Activated CD8-positive, alpha-beta memory T cell treated with anti-CD3 and anti-CD28 coated beads, Interleukin-2, amount 10 ng/mL, durations not matched to agents 7 days and 5 days (primary cell): Measurements from ENCODE around the gene IQCC. TPM values are rescaled to one million over a fixed set of nuclear protein-coding genes. Genes with fewer than 3 reads are reported as not detected.

ENCODE experiments used
- ATAC-seq: fragments of 150-1000 bp; cut with Tn5 transposase; one replicate; pipeline ENCODE4 v1.10.0; 2021; ENCODE audit warnings: moderate library complexity
- CTCF ChIA-PET: fragments of 350-600 bp; sonication (Branson Sonifier 250); formaldehyde crosslinking; loops from one replicate; lab custom pipeline; 2021; ENCODE audit warnings: antibody characterized with exemption; lab: Charles Lee
- DNase-seq: peaks from one replicate; pipeline ENCODE4 v3.0.0-alpha.2; 2020
- H3K27ac Mint-ChIP-seq: one replicate; pipeline ENCODE4 v1.8.0; 2021; ENCODE audit warnings: mild to moderate bottlenecking, mixed read lengths
- H3K27me3 Mint-ChIP-seq: one replicate; pipeline ENCODE4 v1.8.0; 2021; ENCODE audit warnings: mixed read lengths
- H3K36me3 Mint-ChIP-seq: one replicate; pipeline ENCODE4 v1.8.0; 2021; ENCODE audit warnings: mild to moderate bottlenecking, mixed read lengths
- H3K4me1 Mint-ChIP-seq: one replicate; pipeline ENCODE4 v1.8.0; 2021; ENCODE audit warnings: mixed read lengths
- H3K4me3 Mint-ChIP-seq: one replicate; pipeline ENCODE4 v1.8.0; 2021; ENCODE audit warnings: mild to moderate bottlenecking, moderate library complexity, mixed read lengths
- H3K9me3 Mint-ChIP-seq: one replicate; pipeline ENCODE4 v1.8.0; 2022; ENCODE audit warnings: low read depth, mixed read lengths
- total RNA-seq, 2 experiments: library from RNA; stranded (reverse); gene quantifications; one replicate each; pipeline ENCODE4 v1.2.3, GENCODE V29; 2021

Gene IQCC
- total RNA-seq, 2 experiments from 2014 or later: 5.4 to 7.2 TPM

DNA sequence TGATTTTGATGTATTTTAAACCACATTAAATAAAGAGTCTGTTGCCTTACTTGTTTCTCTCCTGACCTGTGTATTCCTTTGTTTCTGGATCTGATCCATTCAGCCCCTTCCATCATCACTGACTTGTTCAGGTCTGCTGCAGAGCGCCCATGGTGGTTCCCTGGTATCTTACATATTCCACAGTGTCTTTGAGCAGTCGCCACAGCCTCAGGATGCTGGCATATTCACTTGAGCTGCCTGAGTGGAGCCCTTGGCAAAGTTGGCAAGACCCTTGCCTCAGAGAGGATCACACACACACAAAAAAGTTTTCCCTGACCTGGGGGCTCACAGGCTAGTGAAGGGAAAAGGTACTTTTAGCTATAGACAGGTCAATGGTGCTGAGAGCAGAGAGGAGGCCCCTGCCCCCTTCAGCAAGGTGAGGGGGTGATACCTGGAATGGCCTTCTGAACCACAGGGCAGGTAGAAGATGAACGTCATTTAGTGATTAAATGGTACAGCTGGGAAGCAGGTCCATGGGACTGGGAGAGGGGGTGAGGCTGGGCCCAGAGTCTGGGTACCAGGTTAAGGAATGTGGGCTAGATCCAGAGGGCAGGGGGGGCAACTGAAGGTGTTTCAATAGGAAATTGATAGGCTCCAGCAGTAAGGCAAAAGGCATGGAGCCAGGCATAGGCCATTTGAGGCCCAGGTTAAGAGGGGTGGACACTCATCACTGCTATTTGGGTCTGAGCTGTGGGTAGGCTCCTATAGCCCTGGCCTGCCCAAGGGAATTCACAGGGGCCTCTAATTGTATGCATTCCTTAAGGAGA lies 7.0 kb upstream of the IQCC start:
- ATAC-seq (no peak), DNase-seq (no peak)
- no peak overlapping the region for H3K4me3 Mint-ChIP-seq
- CTCF ChIA-PET: interaction anchor here (0.9 to 1.3 kb wide), 2 partner anchors 50 to 88 kb away, joined by 3 read pairs; no protein-coding TSS in a partner anchor
- H3K4me1 Mint-ChIP-seq: peaks cover 79% of the 10 kb centered on the region
- no peaks in the 10 kb centered on the region for H3K9me3 Mint-ChIP-seq
- H3K27me3 Mint-ChIP-seq: no peaks in the 10 kb centered on the region
- H3K36me3 Mint-ChIP-seq: peaks cover 39% of the 10 kb centered on the region
- H3K27ac Mint-ChIP-seq: peak overlapping the region; percentile 13

DNA sequence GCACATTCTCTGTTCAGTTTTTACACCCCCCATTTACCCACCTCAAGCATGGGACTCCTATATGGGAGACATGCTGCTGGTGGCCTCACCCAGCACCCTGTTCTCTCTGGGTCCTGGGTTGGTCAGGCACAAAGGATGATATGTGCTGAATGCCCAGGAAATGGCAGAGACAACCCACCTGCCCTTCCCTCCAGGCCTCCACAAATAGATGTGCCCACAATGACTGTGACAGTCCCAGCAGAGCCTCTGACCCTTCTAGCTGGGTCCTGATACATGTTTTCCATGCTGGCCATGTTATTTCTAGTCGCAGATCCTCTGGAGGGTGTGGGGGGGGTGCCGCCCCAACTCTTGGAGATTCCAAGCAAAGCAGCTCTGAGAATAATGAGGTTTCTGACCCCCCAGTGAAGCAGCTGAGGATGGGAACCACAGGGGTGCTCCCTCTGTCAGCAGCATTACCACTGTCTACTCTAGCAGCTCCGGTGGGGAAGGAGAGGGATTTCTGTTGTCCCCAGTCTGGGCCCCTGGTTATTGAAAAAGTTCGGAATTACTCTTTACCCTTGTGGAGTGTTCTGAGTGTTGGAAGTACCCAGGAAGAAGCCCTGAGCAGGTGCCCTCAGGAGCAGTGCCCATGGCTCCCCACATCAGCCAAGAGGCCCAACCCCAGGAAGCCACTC lies 6.3 kb upstream of the IQCC start:
- no peaks in the 10 kb centered on the region for H3K9me3 Mint-ChIP-seq
- peaks cover 79% of the 10 kb centered on the region for H3K4me1 Mint-ChIP-seq
- no peaks in the 10 kb centered on the region for H3K27me3 Mint-ChIP-seq
- CTCF ChIA-PET: interaction anchor here (0.9 to 3.9 kb wide), 2 partner anchors 19 to 88 kb away, joined by 3 to 18 read pairs; partner anchors contain the start of gene TXLNA
- H3K4me3 Mint-ChIP-seq: no peak overlapping the region
- ATAC-seq (no peak), DNase-seq (no peak)
- H3K36me3 Mint-ChIP-seq: peaks cover 34% of the 10 kb centered on the region
- H3K27ac Mint-ChIP-seq: peak overlapping the region; percentile 82

DNA sequence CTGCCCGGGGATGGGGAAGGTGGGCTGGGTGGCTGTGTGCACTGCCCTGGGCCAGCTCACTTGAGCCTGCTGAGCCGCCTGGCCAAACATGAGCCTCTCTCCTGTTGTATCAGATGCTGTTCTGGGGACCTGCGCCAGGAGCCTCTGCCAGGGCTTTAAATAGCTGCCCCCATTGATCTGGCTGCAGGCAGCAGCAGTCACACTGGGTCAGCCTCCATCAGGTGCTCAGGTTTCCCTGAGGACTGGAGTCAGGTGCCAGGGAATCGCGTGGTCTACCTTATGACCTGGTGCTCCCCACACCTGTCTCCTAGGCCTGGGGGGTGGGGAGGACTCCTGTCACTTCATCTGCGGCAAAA lies 5.8 kb upstream of the IQCC start:
- H3K4me1 Mint-ChIP-seq: peaks cover 75% of the 10 kb centered on the region
- H3K27ac Mint-ChIP-seq: peak overlapping the region; percentile 82
- CTCF ChIA-PET: interaction anchor here (0.9 to 3.9 kb wide), 7 partner anchors 10 to 173 kb away, joined by 3 to 18 read pairs (median 9); partner anchors contain the start of genes KPNA6, LCK and TXLNA
- DNase-seq: no peak
- H3K27me3 Mint-ChIP-seq: no peaks in the 10 kb centered on the region
- H3K4me3 Mint-ChIP-seq: no peak overlapping the region
- no peak for ATAC-seq
- peaks cover 29% of the 10 kb centered on the region for H3K36me3 Mint-ChIP-seq
- no peaks in the 10 kb centered on the region for H3K9me3 Mint-ChIP-seq

DNA sequence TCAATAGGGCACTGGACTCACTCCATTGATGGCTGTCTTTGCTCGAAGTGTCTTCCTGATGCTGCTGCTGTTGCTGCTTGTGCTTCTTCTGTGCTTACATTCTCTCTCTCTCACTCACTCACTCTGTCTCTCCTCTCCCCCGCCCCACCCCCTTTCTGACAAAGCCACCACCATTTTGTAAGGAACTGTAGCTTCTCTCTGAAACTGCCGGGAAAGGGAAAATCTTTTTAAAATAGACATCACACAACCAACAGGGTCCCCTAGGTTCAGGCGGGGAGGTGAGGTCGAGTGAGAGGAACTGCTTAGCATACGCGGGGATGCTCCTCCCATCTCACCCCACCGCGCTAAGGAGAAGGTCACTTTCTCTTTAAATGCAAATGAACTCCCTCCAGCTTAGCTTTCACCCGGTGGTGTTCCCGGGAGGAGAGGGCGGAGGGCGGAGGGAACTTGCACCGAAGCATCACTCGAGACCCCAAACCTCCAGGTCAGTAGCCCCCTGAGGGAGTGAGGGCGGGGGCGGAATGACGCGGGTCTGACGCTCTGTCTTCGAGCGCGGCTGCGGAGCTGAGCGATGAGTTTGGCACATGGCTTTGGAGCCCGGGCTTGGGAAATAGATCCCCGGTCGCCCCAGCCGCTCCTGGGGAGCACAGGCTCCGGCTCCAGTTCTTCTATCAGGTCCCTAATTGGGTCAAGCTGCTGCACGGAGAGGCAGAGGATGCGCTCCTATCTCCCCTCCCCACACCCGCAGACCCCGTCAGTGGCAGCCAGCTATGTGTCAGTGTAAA lies 5.1 kb upstream of the IQCC start, which contains the start of gene CCDC28B:
Gene CCDC28B, plus strand, starts transcription at position 370 of the 785 bp plus-strand sequence. CDS start 1,341 bp downstream, outside the sequence.
- peaks cover 25% of the 10 kb centered on the region for H3K36me3 Mint-ChIP-seq
- H3K27me3 Mint-ChIP-seq: no peaks in the 10 kb centered on the region
- CTCF ChIA-PET: interaction anchor here (1.2 to 3.9 kb wide), 10 partner anchors 11 to 198 kb away, joined by 3 to 18 read pairs (median 5); partner anchors contain the start of genes KPNA6, LCK and TXLNA
- H3K27ac Mint-ChIP-seq: peak within 1 kb of the TSS; percentile 94
- H3K4me1 Mint-ChIP-seq: peaks cover 68% of the 10 kb centered on the region
- peak within 1 kb of the TSS; percentile 87 for H3K4me3 Mint-ChIP-seq
- ATAC-seq (peak; percentile 62), DNase-seq (peak; percentile 71)
- H3K9me3 Mint-ChIP-seq: no peaks in the 10 kb centered on the region

DNA sequence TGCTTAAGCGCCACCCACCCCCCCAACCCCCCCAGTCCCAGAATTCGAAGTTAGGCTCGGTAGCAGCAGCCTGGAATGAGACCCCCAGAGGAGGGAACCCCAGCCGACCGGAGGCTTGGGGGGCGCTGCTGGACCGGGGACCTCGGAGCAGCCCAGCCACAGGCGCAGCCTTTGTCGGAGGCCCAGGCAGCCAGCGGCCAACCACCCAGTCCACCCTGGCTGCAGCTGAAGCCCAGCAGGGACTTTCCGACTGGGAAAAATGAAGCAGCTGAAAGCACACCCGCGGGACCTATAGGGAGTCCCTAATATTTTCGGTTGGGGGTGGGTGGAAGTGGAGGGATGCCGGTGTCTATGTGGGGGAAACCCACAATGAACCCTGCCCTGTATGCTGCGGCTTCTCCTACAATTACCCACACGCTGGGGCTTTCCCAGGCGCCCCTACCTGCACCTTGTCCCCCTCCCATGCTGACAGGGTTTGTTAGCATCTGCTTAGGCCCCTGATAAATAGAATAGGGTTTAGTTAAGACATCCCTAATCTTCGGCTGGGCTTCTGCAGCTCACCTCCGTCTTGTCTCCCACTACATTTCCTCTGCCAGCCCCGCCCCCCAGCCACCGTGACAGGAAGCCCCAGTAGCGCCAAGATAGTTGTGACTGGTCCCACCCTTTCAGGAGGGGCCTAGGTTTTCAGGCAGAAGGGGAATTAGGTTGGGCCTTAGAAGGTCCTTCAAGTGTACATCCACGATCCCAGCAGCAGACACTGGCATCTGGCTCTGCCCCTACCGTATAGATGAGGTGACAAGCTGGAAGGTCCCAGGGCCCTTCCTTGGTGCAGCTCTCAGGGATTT lies 4.2 kb upstream of the IQCC start:
- no peaks in the 10 kb centered on the region for H3K9me3 Mint-ChIP-seq
- H3K4me3 Mint-ChIP-seq: peak overlapping the region; percentile 87
- DNase-seq: peak; percentile 94
- H3K36me3 Mint-ChIP-seq: peaks cover 21% of the 10 kb centered on the region
- H3K4me1 Mint-ChIP-seq: peaks cover 62% of the 10 kb centered on the region
- CTCF ChIA-PET: interaction anchor here (1.0 to 3.9 kb wide), 14 partner anchors 12 to 198 kb away, joined by 3 to 18 read pairs (median 4); partner anchors contain the start of genes BSDC1, KPNA6, LCK and TXLNA
- H3K27me3 Mint-ChIP-seq: no peaks in the 10 kb centered on the region
- peak; percentile 69 for ATAC-seq
- peak overlapping the region; percentile 94 for H3K27ac Mint-ChIP-seq

DNA sequence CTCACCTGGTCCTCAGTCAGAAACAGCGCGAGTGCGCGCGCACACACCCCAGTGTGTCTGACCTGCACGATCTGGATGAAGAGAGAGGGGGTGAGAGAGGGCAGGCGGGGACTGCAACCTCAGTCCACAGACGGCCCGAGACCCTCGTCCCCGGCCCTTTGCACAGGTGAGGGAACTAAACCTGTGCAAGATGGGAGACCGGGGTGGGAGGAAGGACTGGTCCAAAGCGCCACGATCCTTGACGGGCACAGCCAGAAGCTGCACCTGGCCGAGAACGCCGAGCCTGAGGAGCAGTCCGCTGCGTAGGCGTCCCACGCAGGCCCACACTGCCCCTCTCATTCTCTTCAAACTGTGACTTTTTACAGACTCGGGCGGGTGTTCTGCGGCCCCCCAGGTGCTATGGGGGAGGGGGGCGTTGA lies 519 bp upstream of the IQCC start:
- Mint-ChIP-seq H3K4me3 (peak overlapping the region; percentile 90), H3K27ac (no peak overlapping the region), H3K9me3 (no peaks in the 10 kb centered on the region), H3K36me3 (peaks cover 2% of the 10 kb centered on the region), H3K27me3 (no peaks in the 10 kb centered on the region), H3K4me1 (peaks cover 37% of the 10 kb centered on the region)
- CTCF ChIA-PET: interaction anchor here (0.6 to 4.2 kb wide), 6 partner anchors 11 to 225 kb away, joined by 3 to 39 read pairs (median 4); partner anchors contain the start of genes EIF3I and TMEM234
- no peak for ATAC-seq
- DNase-seq: no peak

DNA sequence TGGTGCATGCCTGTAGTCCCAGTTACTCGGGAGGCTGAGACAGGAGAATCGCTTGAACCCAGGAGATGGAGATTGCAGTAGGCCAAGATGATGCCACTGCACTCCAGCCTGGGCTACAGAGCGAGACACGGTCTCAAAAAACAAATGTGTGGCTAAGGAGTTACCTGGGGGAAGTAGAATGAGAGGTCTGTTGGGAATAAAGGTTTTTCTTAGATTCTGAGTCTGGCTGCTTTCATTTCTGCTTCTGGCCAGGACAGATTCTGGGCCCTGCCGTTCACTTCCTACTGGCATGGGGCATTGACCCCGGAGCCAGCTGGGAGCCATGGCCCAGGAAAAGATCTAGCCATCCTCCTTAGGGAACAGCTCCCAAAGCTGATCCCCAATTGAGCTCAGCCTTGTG lies 3.0 kb downstream of the IQCC start:
- ATAC-seq: no peak
- H3K27me3 Mint-ChIP-seq: no peaks in the 10 kb centered on the region
- no peak for DNase-seq
- H3K36me3 Mint-ChIP-seq: no peaks in the 10 kb centered on the region
- no peaks in the 10 kb centered on the region for H3K9me3 Mint-ChIP-seq
- no peak overlapping the region for H3K27ac Mint-ChIP-seq
- CTCF ChIA-PET: interaction anchor here (1.6 kb wide), 1 partner anchor 205 kb away, joined by 3 read pairs; no protein-coding TSS in a partner anchor
- H3K4me3 Mint-ChIP-seq: no peak overlapping the region
- H3K4me1 Mint-ChIP-seq: peaks cover 15% of the 10 kb centered on the region

DNA sequence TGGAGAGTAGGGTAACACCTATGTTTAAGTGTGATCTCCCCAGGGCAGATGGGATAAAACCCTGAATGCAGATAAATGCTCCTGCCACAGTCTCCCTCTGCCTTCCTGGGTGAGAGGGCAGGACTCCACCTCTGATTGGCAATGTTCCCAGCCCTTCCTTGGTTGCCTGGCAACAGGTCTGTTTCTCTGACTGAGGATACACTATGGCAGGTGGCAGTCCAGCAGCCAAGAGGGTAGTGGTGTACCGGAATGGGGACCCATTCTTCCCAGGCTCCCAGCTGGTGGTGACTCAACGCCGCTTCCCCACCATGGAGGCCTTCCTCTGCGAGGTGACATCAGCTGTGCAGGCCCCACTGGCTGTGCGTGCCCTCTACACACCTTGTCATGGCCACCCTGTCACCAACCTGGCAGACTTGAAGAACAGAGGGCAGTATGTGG lies 3.4 kb downstream of the IQCC start, which contains the start of gene DCDC2B:
Gene DCDC2B, plus strand, starts transcription at position 199 of the 438 bp plus-strand sequence. Its CDS starts 5 bp downstream, at position 204.
- Mint-ChIP-seq H3K36me3 (no peaks in the 10 kb centered on the region), H3K9me3 (no peaks in the 10 kb centered on the region), H3K4me3 (no peak within 1 kb of the TSS), H3K27ac (no peak within 1 kb of the TSS), H3K27me3 (no peaks in the 10 kb centered on the region), H3K4me1 (peaks cover 12% of the 10 kb centered on the region)
- ATAC-seq: no peak
- CTCF ChIA-PET: interaction anchor here (1.0 to 1.6 kb wide), 2 partner anchors 142 to 204 kb away, joined by 3 read pairs; no protein-coding TSS in a partner anchor
- no peak for DNase-seq

DNA sequence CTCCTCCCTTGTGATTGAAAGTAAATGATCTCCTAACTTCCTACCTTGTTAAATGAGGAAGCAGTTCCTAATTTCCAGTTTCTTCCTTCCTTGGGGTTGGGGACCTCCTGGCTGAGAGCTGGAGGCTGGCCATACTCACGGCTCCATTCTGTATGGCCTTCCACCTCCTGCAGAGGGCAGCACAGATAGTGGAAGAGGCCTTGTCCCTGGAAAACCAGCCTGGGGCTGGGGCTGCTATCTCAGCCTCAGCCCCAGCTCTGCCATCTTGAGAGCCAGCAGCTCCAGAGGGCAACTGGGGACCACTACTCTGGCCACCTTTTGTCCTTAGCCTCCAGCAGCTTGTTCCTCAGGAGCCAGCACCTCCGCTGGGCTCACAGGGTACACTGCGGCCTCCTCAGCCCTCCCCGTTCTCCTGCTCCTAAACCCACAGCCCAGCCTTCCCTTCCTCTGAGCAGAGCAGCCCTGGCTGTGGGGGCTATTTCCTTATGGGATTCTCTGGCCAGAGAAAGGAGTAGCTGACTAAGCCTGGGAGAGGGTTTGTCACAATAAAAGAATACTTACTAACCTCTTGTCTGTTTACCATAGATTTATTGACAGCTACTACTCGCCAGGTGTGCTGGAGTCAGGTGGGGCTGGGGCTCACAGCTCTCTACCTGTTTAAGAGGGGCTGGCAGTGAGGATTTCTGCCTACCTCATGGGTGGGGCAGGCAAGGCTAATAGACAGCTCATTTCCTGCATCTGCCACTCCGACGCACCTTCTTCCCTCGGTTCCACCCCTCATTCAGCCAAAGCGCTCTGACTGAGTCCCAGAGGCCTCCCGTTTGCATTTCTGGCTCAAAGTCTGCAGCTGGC lies 10.4 kb downstream of the IQCC start:
- Mint-ChIP-seq H3K4me1 (peaks cover 10% of the 10 kb centered on the region), H3K36me3 (no peaks in the 10 kb centered on the region), H3K9me3 (no peaks in the 10 kb centered on the region), H3K4me3 (no peak overlapping the region), H3K27ac (peak overlapping the region; percentile 51), H3K27me3 (no peaks in the 10 kb centered on the region)
- DNase-seq: peak; percentile 71
- CTCF ChIA-PET: interaction anchor here (0.6 to 4.4 kb wide), 40 partner anchors 8 to 217 kb away, joined by 3 to 99 read pairs (median 5); partner anchors contain the start of genes BSDC1, CCDC28B, FAM167B and HDAC1
- peak; percentile 92 for ATAC-seq

DNA sequence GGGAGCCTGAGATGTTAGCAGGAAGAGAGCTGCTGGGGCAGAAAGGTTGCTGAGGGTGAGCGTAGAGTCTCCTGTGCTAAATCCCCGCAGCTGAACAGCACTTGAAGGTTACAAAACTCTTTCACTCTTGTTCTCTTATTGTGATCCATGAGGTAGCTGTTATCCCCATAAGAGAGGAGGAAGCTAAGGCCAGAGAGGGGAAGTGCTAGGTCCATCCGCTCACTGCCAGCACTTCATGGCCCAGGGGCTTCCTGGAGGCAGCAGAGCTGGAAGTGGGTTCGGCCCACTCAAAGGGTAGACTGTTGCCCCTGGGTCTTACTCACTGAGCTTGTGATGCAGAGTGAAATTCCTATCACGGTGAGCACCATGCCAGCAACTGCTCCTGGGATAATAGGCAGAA lies 11.1 kb downstream of the IQCC start:
- Mint-ChIP-seq H3K36me3 (no peaks in the 10 kb centered on the region), H3K4me3 (no peak overlapping the region), H3K4me1 (peaks cover 17% of the 10 kb centered on the region), H3K27ac (peak overlapping the region; percentile 51), H3K9me3 (no peaks in the 10 kb centered on the region), H3K27me3 (no peaks in the 10 kb centered on the region)
- DNase-seq: no peak
- no peak for ATAC-seq
- CTCF ChIA-PET: interaction anchor here (0.8 to 4.4 kb wide), 24 partner anchors 7 to 218 kb away, joined by 3 to 99 read pairs (median 8); partner anchors contain the start of genes CCDC28B, FAM167B, HDAC1 and IQCC

DNA sequence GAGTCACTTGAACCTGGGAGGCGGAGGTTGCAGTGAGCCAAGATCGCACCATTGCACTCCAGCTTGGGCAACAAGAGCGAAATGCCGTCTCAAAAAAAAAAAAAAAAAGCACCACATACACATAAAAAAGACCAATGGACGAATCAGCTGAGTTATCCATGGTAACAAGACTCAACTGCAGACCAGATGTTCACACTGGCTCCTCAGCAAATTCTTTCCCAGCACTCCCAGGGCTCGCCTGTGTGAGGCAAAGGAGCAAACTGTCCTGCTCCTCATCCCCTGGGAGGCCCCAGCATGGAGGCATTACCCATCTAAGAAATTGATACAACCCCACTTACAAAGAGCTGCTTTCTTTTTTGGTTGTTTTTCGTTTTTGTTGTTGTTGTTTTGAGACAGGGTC lies 13.6 kb downstream of the IQCC start:
- no peak for DNase-seq
- H3K9me3 Mint-ChIP-seq: no peaks in the 10 kb centered on the region
- H3K4me1 Mint-ChIP-seq: peaks cover 32% of the 10 kb centered on the region
- H3K27me3 Mint-ChIP-seq: no peaks in the 10 kb centered on the region
- CTCF ChIA-PET: interaction anchor here (0.7 to 2.1 kb wide), 4 partner anchors 9 to 40 kb away, joined by 3 to 8 read pairs (median 3); no protein-coding TSS in a partner anchor
- H3K36me3 Mint-ChIP-seq: peaks cover 2% of the 10 kb centered on the region
- H3K4me3 Mint-ChIP-seq: no peak overlapping the region
- H3K27ac Mint-ChIP-seq: no peak overlapping the region
- ATAC-seq: no peak
